ENCODE measurements around the gene GNA15. TPM values are rescaled to one million over a fixed set of nuclear protein-coding genes. Genes with fewer than 3 reads are reported as not detected.

Gene GNA15
- total RNA-seq, 2 experiments from 2014 or later = 44.1 to 45.5 TPM

GRCh38 chr19:3203805-3204645 is 68.2 kb downstream of the GNA15 start:
- no peaks in the 10 kb centered on the region for H3K4me1 Mint-ChIP-seq (ENCODE audit: low read depth)
- H3K36me3 Mint-ChIP-seq (ENCODE audit: low read depth) = peaks cover 4% of the 10 kb centered on the region
- DNase-seq (no peak), ATAC-seq (no peak)
- H3K27ac Mint-ChIP-seq = no peak overlapping the region
- CTCF ChIA-PET = no interaction called here
- intact Hi-C loops (cut with micrococcal nuclease) = no loop called here
- H3K9me3 Mint-ChIP-seq = no peaks in the 10 kb centered on the region
- POLR2A ChIA-PET = interaction anchor here (0.9 kb wide), 1 partner anchor 14 kb away, joined by 3 read pairs; no protein-coding TSS in a partner anchor
- TF ChIP-seq CTCF (IDR thresholded peaks at IDR 0.05) = no peak
- H3K27me3 Mint-ChIP-seq = no peaks in the 10 kb centered on the region
- no peak overlapping the region for H3K4me3 Mint-ChIP-seq

- ChIA-PET POLR2A (no interaction called here), CTCF (no interaction called here)
- Mint-ChIP-seq H3K4me3 (no peak overlapping the region), H3K27me3 (no peaks in the 10 kb centered on the region), H3K27ac (no peak overlapping the region), H3K9me3 (no peaks in the 10 kb centered on the region), H3K36me3 (ENCODE audit: low read depth) (peaks cover 7% of the 10 kb centered on the region), H3K4me1 (ENCODE audit: low read depth) (no peaks in the 10 kb centered on the region)
- no peak for DNase-seq
- ATAC-seq = no peak
- TF ChIP-seq CTCF (IDR thresholded peaks at IDR 0.05) = no peak
- intact Hi-C loops (cut with micrococcal nuclease) = no loop called here
Observed at GRCh38 chr19:3204646-3205275, 68.9 kb downstream of the GNA15 start.

- no peak for TF ChIP-seq CTCF (IDR thresholded peaks at IDR 0.05)
- DNase-seq = no peak
- peaks cover 7% of the 10 kb centered on the region for H3K36me3 Mint-ChIP-seq (ENCODE audit: low read depth)
- POLR2A ChIA-PET = no interaction called here
- no peak for ATAC-seq
- H3K27ac Mint-ChIP-seq = no peak overlapping the region
- no peaks in the 10 kb centered on the region for H3K4me1 Mint-ChIP-seq (ENCODE audit: low read depth)
- H3K4me3 Mint-ChIP-seq = no peak overlapping the region
- CTCF ChIA-PET = no interaction called here
- intact Hi-C loops (cut with micrococcal nuclease) = no loop called here
- no peaks in the 10 kb centered on the region for H3K27me3 Mint-ChIP-seq
- no peaks in the 10 kb centered on the region for H3K9me3 Mint-ChIP-seq
Observed at GRCh38 chr19:3206216-3206953, 70.6 kb downstream of the GNA15 start.

- no peak overlapping the region for H3K4me3 Mint-ChIP-seq
- no peaks in the 10 kb centered on the region for H3K9me3 Mint-ChIP-seq
- DNase-seq (no peak), ATAC-seq (no peak)
- no peak overlapping the region for H3K27ac Mint-ChIP-seq
- POLR2A ChIA-PET = no interaction called here
- TF ChIP-seq CTCF (IDR thresholded peaks at IDR 0.05) = no peak
- intact Hi-C loops (cut with micrococcal nuclease) = no loop called here
- H3K4me1 Mint-ChIP-seq (ENCODE audit: low read depth) = no peaks in the 10 kb centered on the region
- peaks cover 7% of the 10 kb centered on the region for H3K36me3 Mint-ChIP-seq (ENCODE audit: low read depth)
- H3K27me3 Mint-ChIP-seq = no peaks in the 10 kb centered on the region
- CTCF ChIA-PET = interaction anchor here (0.8 kb wide), 1 partner anchor 17 kb away, joined by 3 read pairs; the partner anchor contains the start of gene CELF5
Observed at GRCh38 chr19:3207461-3208242, 71.8 kb downstream of the GNA15 start.
